ENCODE results near the gene MYL11. TPM values are rescaled to one million over a fixed set of nuclear protein-coding genes. Genes with fewer than 3 reads are reported as not detected.

MYL11 gene
- polyA plus RNA-seq, 1 of the 3 experiments (the other 2 are of a cell fraction): 0.23 TPM

DNA sequence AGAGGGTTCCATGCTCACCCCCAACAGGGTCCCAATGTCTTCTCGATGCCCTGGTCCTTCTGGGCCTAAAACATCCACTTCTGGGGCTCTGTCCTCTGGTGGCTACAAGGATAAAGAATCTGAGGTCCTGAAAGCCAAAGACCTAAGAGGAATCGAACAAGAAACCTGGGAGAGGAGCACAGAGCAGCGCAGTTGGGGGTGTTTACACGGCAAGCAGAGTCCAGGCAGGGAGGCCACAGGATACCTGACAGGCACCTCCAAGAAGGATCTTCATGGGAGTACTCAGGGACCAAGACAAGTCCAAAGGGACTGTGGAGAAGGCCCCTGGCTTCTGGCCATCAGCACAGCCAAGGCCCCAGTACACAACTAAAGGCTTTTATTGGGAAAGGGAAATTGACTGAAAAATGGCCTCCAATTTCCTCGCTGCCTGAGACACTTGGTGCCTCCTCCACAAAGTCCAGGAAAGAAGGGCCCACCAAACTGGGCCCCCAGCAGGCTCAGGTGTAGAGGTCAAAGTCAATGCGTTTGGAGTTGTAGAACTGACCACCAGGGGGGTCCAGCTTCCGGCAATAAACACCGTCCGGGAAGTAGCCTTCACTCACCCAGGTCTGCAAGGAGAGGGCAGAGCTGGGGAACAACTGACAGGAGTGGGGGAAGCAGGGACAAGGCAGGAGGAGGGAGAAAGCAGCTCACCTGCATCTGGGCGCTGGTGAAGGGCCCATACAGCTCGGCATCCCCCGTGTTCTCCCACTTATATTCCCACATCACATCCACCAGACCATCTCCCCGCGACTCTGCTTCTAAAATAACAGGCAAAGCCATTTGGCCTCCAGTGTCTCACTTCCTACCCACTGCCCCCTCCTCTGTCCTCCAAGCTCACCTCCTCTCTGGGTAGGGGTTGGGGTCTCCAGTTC is 21.9 kb upstream of the MYL11 start:
- Histone ChIP-seq H3K4me3 (ENCODE audit: low read depth in 2 of 2, low read length in 1 of 2) (peak overlapping the region in 1 of 2 experiments; percentile 9; a peak in 1 of 4 replicates), H3K27me3 (ENCODE audit: insufficient read depth) (no peaks in the 10 kb centered on the region), H4K20me1 (ENCODE audit: insufficient read depth) (peaks cover 21% of the 10 kb centered on the region), H3K79me2 (ENCODE audit: insufficient read depth) (peaks cover 26% of the 10 kb centered on the region), H3K4me1 (ENCODE audit: control insufficient read depth in 1 of 2, insufficient read depth in 2 of 2, low read depth in 1 of 2, low read length in 1 of 2) (peaks cover 34 to 38% of the 10 kb centered on the region in 2 experiments), H3K4me2 (peak overlapping the region; percentile 96), H3K9me2 (no peaks in the 10 kb centered on the region), H3K27ac (ENCODE audit: low read depth in 2 of 2, low read length in 1 of 2) (peak overlapping the region; percentile 24 to 99; a peak in 2 of 4 replicates), H3K9ac (peak overlapping the region; percentile 27; the same call in 1 of the 2 replicates), H3K36me3 (replicated peaks in 1 of 2; ENCODE audit: control insufficient read depth in 1 of 2, insufficient read depth in 2 of 2, low read length in 1 of 2) (peaks cover 22 to 45% of the 10 kb centered on the region in 2 experiments), H2AFZ (ENCODE audit: low read depth) (no peak overlapping the region), H3K9me3 (no peaks in the 10 kb centered on the region), H3F3A (replicated peaks; ENCODE audit: insufficient read depth) (peaks cover 13% of the 10 kb centered on the region)
- POLR2A ChIA-PET: no interaction called here
- CTCF ChIA-PET: interaction anchor here (1.1 to 3.6 kb wide), 5 partner anchors 13 to 95 kb away, joined by 3 to 23 read pairs (median 7); partner anchors contain the start of gene ZNF771
- 81% methylated on average over 14 of the region's 14 CpGs for WGBS (ENCODE audit: low lambda C conversion rate)
- DNase-seq: peak; percentile 46
- TF ChIP-seq ELF1 (IDR thresholded peaks at IDR 0.05) (no peak), RFX5 (IDR thresholded peaks at IDR 0.05; ENCODE audit: low read length) (no peak), FOSL2 (IDR thresholded peaks at IDR 0.05; ENCODE audit: borderline replicate concordance, low read depth) (no peak), RCOR1 (IDR thresholded peaks at IDR 0.05; ENCODE audit: low read length) (no peak)
- TF ChIP-seq, protein P1, sequence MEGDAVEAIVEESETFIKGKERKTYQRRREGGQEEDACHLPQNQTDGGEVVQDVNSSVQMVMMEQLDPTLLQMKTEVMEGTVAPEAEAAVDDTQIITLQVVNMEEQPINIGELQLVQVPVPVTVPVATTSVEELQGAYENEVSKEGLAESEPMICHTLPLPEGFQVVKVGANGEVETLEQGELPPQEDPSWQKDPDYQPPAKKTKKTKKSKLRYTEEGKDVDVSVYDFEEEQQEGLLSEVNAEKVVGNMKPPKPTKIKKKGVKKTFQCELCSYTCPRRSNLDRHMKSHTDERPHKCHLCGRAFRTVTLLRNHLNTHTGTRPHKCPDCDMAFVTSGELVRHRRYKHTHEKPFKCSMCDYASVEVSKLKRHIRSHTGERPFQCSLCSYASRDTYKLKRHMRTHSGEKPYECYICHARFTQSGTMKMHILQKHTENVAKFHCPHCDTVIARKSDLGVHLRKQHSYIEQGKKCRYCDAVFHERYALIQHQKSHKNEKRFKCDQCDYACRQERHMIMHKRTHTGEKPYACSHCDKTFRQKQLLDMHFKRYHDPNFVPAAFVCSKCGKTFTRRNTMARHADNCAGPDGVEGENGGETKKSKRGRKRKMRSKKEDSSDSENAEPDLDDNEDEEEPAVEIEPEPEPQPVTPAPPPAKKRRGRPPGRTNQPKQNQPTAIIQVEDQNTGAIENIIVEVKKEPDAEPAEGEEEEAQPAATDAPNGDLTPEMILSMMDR (IDR thresholded peaks at IDR 0.05): peak; percentile 46
- TF ChIP-seq, protein P2, sequence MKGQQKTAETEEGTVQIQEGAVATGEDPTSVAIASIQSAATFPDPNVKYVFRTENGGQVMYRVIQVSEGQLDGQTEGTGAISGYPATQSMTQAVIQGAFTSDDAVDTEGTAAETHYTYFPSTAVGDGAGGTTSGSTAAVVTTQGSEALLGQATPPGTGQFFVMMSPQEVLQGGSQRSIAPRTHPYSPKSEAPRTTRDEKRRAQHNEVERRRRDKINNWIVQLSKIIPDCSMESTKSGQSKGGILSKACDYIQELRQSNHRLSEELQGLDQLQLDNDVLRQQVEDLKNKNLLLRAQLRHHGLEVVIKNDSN (IDR thresholded peaks at IDR 0.05; ENCODE audit: borderline replicate concordance, low read depth): no peak

DNA sequence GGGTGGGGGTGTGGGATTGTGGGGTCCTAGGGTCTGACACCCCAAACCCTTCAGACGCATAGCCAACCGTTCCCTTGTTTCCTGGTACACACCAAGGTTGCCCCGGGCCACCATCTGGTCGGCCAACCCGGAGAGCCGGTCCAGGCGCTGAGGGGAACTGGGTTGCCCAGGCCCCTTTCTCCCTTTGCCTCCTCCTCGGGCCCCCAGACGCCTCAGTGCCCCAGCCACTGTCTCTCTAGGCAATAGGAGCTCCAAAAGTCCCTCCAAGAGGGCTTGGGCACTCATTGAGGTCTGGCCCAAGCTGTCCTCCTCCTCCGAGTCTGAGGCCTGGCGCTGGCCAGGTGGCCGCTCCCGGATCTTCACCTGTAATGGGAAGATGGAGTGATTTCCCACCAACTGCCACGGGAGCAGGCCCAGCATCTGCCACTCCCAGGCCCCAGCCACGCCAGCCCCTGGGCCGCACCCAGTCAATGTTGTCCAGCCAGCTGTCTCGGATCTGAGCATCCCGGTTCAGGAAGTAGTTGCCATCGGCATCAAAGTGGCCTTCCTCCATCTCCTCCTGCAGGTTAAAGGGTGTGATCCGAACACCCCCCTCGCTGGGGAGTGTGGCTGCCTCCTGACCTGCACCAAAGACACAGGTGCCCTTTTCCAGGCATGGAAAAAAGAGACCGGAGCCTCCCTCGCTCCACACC is 21.0 kb upstream of the MYL11 start:
- TF ChIP-seq FOSL2 (IDR thresholded peaks at IDR 0.05; ENCODE audit: borderline replicate concordance, low read depth) (no peak), MEF2A (IDR thresholded peaks at IDR 0.05; ENCODE audit: borderline replicate concordance, low read depth) (no peak), MXI1 (IDR thresholded peaks at IDR 0.05; ENCODE audit: low read depth, low read length) (no peak), GABPA (IDR thresholded peaks at IDR 0.05; ENCODE audit: low read depth) (no peak), RXRA (IDR thresholded peaks at IDR 0.05; ENCODE audit: borderline replicate concordance, low read depth) (no peak), TAF1 (IDR thresholded peaks at IDR 0.05; ENCODE audit: borderline replicate concordance, low read depth, low read length) (no peak), FOXJ3 (CRISPR knock-in tag; IDR thresholded peaks at IDR 0.05) (no peak), POLR2AphosphoS5 (IDR thresholded peaks at IDR 0.05; ENCODE audit: low read depth, low read length) (no peak), YY1 (IDR thresholded peaks at IDR 0.05; ENCODE audit: low read depth) (no peak), ELF1 (IDR thresholded peaks at IDR 0.05) (no peak), TEAD4 (IDR thresholded peaks at IDR 0.05; ENCODE audit: borderline replicate concordance, insufficient read depth) (no peak)
- TF ChIP-seq, protein P3, sequence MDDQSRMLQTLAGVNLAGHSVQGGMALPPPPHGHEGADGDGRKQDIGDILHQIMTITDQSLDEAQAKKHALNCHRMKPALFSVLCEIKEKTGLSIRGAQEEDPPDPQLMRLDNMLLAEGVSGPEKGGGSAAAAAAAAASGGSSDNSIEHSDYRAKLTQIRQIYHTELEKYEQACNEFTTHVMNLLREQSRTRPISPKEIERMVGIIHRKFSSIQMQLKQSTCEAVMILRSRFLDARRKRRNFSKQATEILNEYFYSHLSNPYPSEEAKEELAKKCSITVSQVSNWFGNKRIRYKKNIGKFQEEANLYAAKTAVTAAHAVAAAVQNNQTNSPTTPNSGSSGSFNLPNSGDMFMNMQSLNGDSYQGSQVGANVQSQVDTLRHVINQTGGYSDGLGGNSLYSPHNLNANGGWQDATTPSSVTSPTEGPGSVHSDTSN (IDR thresholded peaks at IDR 0.05): no peak
- TF ChIP-seq, protein P1 (IDR thresholded peaks at IDR 0.05): no peak
- TF ChIP-seq, protein P2 (IDR thresholded peaks at IDR 0.05; ENCODE audit: borderline replicate concordance, low read depth): no peak
- 79% methylated on average over 18 of the region's 23 CpGs for WGBS (ENCODE audit: low lambda C conversion rate)
- Histone ChIP-seq H3K9ac (peak overlapping the region; percentile 96), H3K4me3 (ENCODE audit: low read depth in 2 of 2, low read length in 1 of 2) (peak overlapping the region; percentile 93 to 99), H3K4me1 (ENCODE audit: control insufficient read depth in 1 of 2, insufficient read depth in 2 of 2, low read depth in 1 of 2, low read length in 1 of 2) (peaks cover 34 to 39% of the 10 kb centered on the region in 2 experiments), H3K9me3 (no peaks in the 10 kb centered on the region), H3K4me2 (peak overlapping the region; percentile 96), H3K27ac (ENCODE audit: low read depth in 2 of 2, low read length in 1 of 2) (peak overlapping the region in 1 of 2 experiments; percentile 99; a peak in 2 of 4 replicates), H3K9me2 (no peaks in the 10 kb centered on the region), H3K27me3 (ENCODE audit: insufficient read depth) (no peaks in the 10 kb centered on the region), H3K79me2 (ENCODE audit: insufficient read depth) (peaks cover 26% of the 10 kb centered on the region), H2AFZ (ENCODE audit: low read depth) (no peak overlapping the region), H3K36me3 (replicated peaks in 1 of 2; ENCODE audit: control insufficient read depth in 1 of 2, insufficient read depth in 2 of 2, low read length in 1 of 2) (peaks cover 22 to 54% of the 10 kb centered on the region in 2 experiments), H4K20me1 (ENCODE audit: insufficient read depth) (peaks cover 21% of the 10 kb centered on the region), H3F3A (replicated peaks; ENCODE audit: insufficient read depth) (peaks cover 13% of the 10 kb centered on the region)
- ChIA-PET CTCF (interaction anchor here (1.2 to 3.6 kb wide), 5 partner anchors 12 to 94 kb away, joined by 4 to 23 read pairs (median 7); partner anchors contain the start of gene ZNF771), POLR2A (interaction anchor here (0.7 to 1.6 kb wide), 4 partner anchors 9 to 53 kb away, joined by 3 to 18 read pairs (median 4); partner anchors contain the start of gene ZNF771)
- no peak for DNase-seq

Measured in SK-N-SH (cell line).